Fibroblast of skin of left biceps (primary cell): ENCODE results near the gene TRPM2.
A peak's percentile ranks its signal among the peaks of the same experiment; 100 is the strongest.

Experiments used
- DNase-seq, 2 experiments: peaks; one replicate each; pipeline ENCODE4 v3.0.0-alpha.2; 2013; ENCODE audit warnings: low read depth in 2 of 2

TRPM2 gene

GRCh38 chr21:44444286-44444931 lies 91.0 kb downstream of the TRPM2 start:
- no peak for DNase-seq

DNA sequence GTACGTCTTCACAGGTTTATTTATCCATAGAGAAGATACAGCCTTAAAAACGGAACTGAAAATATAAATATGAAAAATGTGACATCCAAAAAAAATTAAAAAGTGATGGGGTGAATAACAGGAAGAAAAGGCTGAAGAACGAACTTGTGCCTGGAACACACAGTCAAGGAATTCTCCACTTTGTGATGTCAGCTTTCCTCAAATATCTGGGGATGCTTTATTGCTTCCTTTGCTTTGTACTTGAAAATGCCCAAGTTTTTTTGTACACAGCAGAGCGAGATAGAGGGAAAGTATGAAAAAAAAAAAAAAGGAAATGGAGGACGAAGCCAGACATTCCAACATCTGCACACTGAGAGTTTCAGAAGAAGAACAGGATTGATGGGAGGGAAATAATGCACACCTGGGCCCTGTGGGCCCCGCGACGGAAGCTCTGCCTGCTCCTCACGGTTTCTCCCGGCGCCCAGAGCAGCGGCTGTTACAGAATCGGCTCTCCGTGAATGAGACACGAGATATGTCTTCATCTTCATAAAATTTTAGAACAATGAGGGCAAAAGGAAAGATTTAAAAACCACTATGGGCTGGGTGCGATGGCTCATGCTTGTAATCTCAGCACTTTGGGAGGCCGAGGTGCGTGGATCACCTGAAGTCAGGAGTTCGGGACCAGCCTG lies 91.9 kb downstream of the TRPM2 start:
- DNase-seq = no peak

DNA sequence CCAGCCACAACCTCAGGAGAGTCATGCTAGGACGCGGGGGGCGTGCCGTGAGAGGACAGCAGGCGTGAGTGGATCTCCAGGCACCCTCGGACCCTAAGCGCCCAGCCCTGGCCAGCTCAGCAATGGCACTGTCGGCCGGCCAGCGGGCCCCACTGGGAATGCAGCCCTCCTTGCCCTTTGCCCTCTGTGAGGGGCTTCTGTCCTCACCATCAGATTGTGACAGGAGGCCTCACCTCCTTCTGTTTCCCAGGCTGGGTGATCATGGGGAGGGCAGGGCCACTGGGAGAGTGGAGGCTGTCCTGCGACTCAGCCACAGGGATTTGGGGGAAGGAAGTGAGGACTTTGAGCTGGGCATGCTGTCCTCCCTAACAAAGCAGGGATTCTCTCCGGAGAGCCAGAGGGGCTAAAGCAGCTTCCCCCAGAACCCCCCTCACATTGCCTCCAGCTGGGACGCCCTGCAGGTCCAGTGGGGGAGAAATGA lies 95.3 kb downstream of the TRPM2 start:
- DNase-seq = no peak

DNA sequence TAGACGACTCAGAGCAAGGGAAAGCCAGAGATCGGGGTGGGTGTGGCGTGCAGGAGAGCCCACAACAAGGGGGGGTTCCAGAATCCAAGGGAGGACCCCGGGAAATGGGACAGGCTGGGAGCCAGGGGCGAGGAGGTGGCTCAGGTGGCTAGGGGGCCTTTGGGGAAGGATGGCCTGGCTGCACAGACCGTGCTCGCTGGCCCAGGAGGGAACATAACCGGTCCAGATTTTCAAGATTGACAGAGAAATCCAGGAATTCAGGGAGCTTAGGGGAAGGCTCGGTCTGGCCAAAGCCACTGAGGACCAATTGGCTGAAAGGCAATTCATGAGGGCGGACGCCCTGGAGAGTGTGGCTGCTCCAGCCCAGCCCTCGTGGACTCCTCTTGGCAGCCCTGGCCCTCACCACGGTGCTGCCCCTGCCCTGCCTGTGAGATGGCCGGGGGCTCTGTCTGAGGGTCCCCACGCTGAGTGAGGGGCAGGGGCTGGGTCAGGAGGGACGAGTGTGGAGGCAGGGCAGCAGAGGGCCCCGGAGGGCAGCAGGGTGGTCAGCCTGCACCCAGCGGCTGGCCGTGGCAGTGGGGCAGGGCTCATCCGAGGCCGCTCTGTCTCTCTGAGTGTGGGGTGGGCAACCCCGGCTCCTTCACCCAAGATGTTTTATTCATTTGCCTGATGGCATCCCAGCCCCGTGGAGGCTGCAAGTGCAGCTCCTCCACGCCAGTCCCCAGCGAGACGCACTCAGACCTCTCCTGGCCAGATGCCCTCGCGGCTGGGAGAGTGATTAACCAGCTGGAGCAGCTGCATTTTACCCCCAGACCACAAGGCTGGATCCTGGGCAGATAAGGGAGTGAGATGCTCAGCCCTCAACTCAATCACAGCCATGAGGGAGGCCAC lies 96.3 kb downstream of the TRPM2 start:
- no peak for DNase-seq

DNA sequence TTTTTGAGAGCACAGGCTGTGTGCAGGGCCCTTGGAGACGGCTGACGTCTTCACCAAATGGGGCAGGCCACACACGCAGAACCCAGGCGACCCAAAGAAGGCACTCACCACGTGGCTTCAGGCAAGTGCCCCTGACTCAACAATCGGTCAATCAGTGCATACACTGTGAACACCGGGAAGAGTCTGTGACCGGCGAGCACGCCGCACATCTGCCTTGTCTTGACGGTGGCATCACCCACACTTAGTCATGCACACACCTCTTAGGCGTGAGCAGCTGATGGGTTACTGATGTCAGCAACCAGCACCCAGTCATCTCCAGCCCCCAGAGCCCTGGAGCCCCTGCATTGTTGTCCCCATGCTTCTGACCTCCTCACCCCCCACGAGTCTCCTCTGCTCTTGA lies 97.0 kb downstream of the TRPM2 start:
- no peak for DNase-seq

GRCh38 chr21:44450999-44451398 lies 97.6 kb downstream of the TRPM2 start:
- DNase-seq = no peak

DNA sequence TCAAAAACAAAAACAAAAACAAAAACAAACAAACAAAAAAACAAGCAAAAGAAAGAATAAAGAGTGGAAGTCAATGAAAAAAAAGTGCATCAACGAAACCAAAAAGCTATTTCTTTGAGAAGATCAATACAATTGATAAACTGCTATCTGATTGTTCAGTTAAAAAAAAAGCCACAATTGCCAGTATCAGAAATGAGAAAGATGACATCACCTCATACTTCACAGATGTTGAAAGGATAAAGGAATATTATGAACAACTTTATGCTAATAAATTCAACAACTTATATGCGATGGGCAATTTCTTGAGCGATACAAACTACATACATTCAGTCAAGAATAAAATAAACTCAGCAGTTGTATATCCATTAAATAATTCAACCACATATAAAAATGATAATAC lies 99.7 kb downstream of the TRPM2 start:
- no peak for DNase-seq

- DNase-seq = no peak
Observed at GRCh38 chr21:44454058-44454457, 100.6 kb downstream of the TRPM2 start.

GRCh38 chr21:44454747-44455523 lies 101.5 kb downstream of the TRPM2 start, which contains the start of gene LRRC3:
Gene LRRC3, plus strand, starts transcription at chr21:44455510. Its CDS starts 1,135 bp downstream, at chr21:44456645.
- peak; percentile 42 to 55 for DNase-seq

DNA sequence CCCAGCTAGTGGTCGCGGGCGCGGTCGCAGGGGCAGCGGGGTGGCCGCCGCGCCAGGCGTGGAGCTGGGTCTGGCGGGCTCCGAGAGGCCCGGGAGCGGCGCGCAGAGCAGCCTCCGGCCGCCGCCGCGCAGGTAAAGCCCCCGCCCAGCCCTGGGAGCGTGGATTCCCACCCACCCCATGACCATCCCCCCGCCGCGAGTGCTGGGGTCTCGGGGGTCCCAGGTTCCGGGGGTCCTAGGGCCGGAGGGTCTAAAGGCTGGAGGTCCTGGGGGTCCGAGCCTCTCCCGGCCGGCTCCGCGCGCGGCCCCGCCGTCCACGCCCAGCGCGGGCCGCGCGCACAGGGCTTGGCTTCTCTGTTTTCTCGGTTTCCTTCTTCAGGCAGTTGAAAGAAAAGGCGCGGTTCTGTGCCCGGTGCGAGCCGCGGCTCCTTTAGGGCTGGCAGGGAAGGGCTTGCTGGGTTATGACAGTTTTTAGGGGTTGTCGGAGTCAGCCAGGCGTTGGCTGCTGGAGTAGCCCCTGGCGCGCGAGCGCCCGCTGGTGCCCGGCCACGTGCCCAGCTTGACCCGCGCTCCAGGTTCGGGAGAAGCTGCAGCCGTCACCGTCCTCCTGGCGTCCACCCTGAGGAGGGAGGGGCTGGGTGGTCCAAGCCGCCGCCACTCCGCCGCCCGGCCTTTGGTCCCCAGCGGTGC lies 102.2 kb downstream of the TRPM2 start:
- no peak for DNase-seq

- DNase-seq = no peak
Observed at GRCh38 chr21:44456214-44456914, 102.9 kb downstream of the TRPM2 start.

GRCh38 chr21:44456915-44457736 lies 103.7 kb downstream of the TRPM2 start:
- no peak for DNase-seq

- DNase-seq = no peak
Observed at GRCh38 chr21:44458971-44459711, 105.7 kb downstream of the TRPM2 start.

GRCh38 chr21:44459712-44460440 lies 106.5 kb downstream of the TRPM2 start:
- DNase-seq = no peak

DNA sequence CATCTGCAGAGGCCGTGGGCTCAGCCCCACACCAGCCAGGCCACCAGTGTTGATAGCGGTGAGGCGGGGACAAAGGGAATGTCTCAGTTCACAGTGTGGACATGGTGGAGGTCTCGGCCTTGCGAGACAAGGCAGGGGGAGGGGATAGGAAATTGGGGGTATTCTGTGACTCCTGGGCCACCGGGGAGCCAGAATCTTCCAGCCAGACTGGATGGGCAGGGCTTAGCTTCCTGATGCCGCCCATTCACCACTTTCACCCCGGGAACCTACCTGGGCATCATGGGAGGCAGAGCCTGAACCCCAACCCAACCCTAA lies 107.0 kb downstream of the TRPM2 start:
- DNase-seq = no peak

GRCh38 chr21:44461005-44461404 lies 107.6 kb downstream of the TRPM2 start:
- DNase-seq = no peak

DNA sequence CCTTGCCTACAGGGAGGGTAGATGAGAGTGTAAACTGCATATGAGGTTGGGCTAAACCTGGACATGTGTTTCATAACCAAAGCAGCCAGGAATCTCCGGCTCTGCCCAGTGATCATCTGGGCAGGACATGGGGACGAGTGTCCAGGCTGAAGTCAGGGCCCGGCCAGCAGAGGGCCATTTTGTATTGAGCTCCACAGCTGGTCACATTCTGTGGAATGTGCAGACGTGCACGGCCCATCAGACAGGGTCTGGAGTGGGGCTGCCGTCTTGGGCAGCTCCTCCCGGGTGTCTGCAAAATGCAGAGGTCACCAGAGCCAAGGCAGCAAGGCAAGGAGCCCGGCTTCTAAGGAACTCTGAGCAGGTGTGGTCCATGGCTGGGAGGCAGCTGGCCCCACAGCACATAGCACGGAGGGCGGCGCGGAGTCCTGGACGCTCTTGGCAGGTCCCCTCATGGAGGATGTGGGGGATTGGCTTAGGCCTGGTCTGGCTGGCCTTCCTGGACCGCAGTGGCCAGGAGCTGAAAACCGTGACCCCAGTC lies 108.1 kb downstream of the TRPM2 start:
- DNase-seq = no peak
